ENCODE data around the gene SLFNL1.

Gene SLFNL1

GRCh38 chr1:40966417-40966816 lies 55.1 kb downstream of the SLFNL1 start:
- DNase-seq (ENCODE audit: low spot score) (no peak), FAIRE-seq (no peak)
